HEK293 (cell line): ENCODE results near the gene MSANTD1.

Source experiments
- BCL11A ChIP-seq: fragments of 450-650 bp; formaldehyde crosslinking; IDR thresholded peaks from 2 replicates; pipeline ENCODE4 v1.5.1; 2016; ENCODE audit warnings: low read depth, missing biosample characterization, missing genetic modification characterization
- CTCF ChIP-seq: fragments of 450-650 bp; formaldehyde crosslinking; IDR thresholded peaks from 2 replicates; pipeline ENCODE4 v1.5.1; 2016; ENCODE audit warnings: missing biosample characterization, missing genetic modification characterization
- HOXA7 ChIP-seq: sonication (generic); formaldehyde crosslinking; IDR thresholded peaks from 2 replicates; pipeline ENCODE4 v1.8.1; 2022; ENCODE audit warnings: missing genetic modification reagents, borderline replicate concordance
- OSR2 ChIP-seq: fragments of 450-650 bp; formaldehyde crosslinking; IDR thresholded peaks from 2 replicates; pipeline ENCODE4 v1.5.1; 2016; ENCODE audit warnings: missing biosample characterization, missing genetic modification characterization
- REST ChIP-seq: fragments of 450-650 bp; formaldehyde crosslinking; IDR thresholded peaks from 2 replicates; pipeline ENCODE4 v1.5.1; 2016; ENCODE audit warnings: missing biosample characterization, missing genetic modification characterization
- YY1 ChIP-seq: fragments of 450-650 bp; formaldehyde crosslinking; IDR thresholded peaks from 2 replicates; pipeline ENCODE4 v1.5.1; 2018; ENCODE audit warnings: missing biosample characterization, missing genetic modification characterization
- ZBTB44 ChIP-seq: fragments of 450-650 bp; IDR thresholded peaks from 2 replicates; pipeline ENCODE4 v1.5.1; 2018; ENCODE audit warnings: missing biosample characterization, mild to moderate bottlenecking, missing genetic modification characterization
- ZNF274 ChIP-seq, 2 experiments: fragments of 200-500 bp in 1 of 2; fragments of 450-650 bp in 1 of 2; sonication (Bioruptor generic) in 1 of 2; formaldehyde crosslinking in 1 of 2; IDR thresholded peaks; 2 replicates each; pipeline versions ENCODE4 v1.5.1 to v1.6.1; 2014 to 2016; ENCODE audit warnings: borderline replicate concordance in 1 of 2, inconsistent platforms in 1 of 2, low read length in 1 of 2, missing biosample characterization in 1 of 2, missing genetic modification characterization in 1 of 2
- ZNF350 ChIP-seq: fragments of 450-650 bp; formaldehyde crosslinking; IDR thresholded peaks from 2 replicates; pipeline ENCODE4 v1.5.0; 2017; ENCODE audit warnings: missing biosample characterization, mild to moderate bottlenecking, missing genetic modification characterization
- ZNF629 ChIP-seq: fragments of 450-650 bp; formaldehyde crosslinking; IDR thresholded peaks from 2 replicates; pipeline ENCODE4 v1.5.1; 2017; ENCODE audit warnings: missing biosample characterization, missing genetic modification characterization
- ZNF692 ChIP-seq: fragments of 450-650 bp; formaldehyde crosslinking; IDR thresholded peaks from 2 replicates; pipeline ENCODE4 v1.5.1; 2016; ENCODE audit warnings: missing biosample characterization, missing genetic modification characterization
- ZNF747 ChIP-seq: fragments of 450-650 bp; formaldehyde crosslinking; IDR thresholded peaks from 2 replicates; pipeline ENCODE4 v1.5.1; 2016; ENCODE audit warnings: missing biosample characterization, missing genetic modification characterization
- ZNF76 ChIP-seq: fragments of 450-650 bp; formaldehyde crosslinking; IDR thresholded peaks from 2 replicates; pipeline ENCODE4; 2016; ENCODE audit warnings: low read depth, missing biosample characterization, missing genetic modification characterization, borderline replicate concordance
- ZNF792 ChIP-seq: fragments of 450-650 bp; formaldehyde crosslinking; IDR thresholded peaks from 2 replicates; pipeline ENCODE4 v1.5.1; 2016; ENCODE audit warnings: missing biosample characterization, missing genetic modification characterization

GRCh38 chr4:3292571-3293400 is 43.8 kb downstream of the MSANTD1 start, which contains the start of gene RGS12:
- TF ChIP-seq ZNF747 (tag by site-specific recombination) (no peak), YY1 (tag by site-specific recombination) (no peak), ZNF629 (no peak), CTCF (tag by site-specific recombination) (0 out of 2 replicates have a peak, but pooled peaks have one; percentile 8), ZNF274 (IDR thresholded peaks at IDR 0.05; ENCODE audit: low read length) (no peak), ZNF274 (tag by site-specific recombination; IDR thresholded peaks at IDR 0.05; ENCODE audit: borderline replicate concordance) (no peak), HOXA7 (CRISPR knock-in tag) (no peak), ZBTB44 (tag by site-specific recombination) (no peak), ZNF792 (tag by site-specific recombination) (no peak), ZNF350 (tag by site-specific recombination) (no peak), REST (tag by site-specific recombination) (no peak), OSR2 (tag by site-specific recombination) (no peak), ZNF692 (tag by site-specific recombination) (no peak), ZNF76 (no peak), BCL11A (tag by site-specific recombination) (no peak)
